Measurements from ENCODE around the gene BAG3.

Gene BAG3

GRCh38 chr10:119667562-119668328 lies 16.6 kb downstream of the BAG3 start:
- no peak for DNase-seq

GRCh38 chr10:119668461-119668860 lies 17.3 kb downstream of the BAG3 start:
- DNase-seq, result no peak

- no peak for DNase-seq
These were observed 18.2 kb downstream of the BAG3 start for GRCh38 chr10:119669331-119669730.

- DNase-seq, result no peak
These were observed 18.9 kb downstream of the BAG3 start for GRCh38 chr10:119669975-119670640.

- no peak for DNase-seq
These were observed 19.5 kb downstream of the BAG3 start for GRCh38 chr10:119670717-119671116.

GRCh38 chr10:119671381-119671780 lies 20.2 kb downstream of the BAG3 start:
- no peak for DNase-seq

GRCh38 chr10:119672291-119672690 lies 21.1 kb downstream of the BAG3 start:
- no peak for DNase-seq

GRCh38 chr10:119673271-119673670 lies 22.1 kb downstream of the BAG3 start:
- DNase-seq, result no peak

- DNase-seq, result no peak
These were observed 24.4 kb downstream of the BAG3 start for GRCh38 chr10:119675483-119676170.

GRCh38 chr10:119677126-119677525 lies 25.9 kb downstream of the BAG3 start:
- no peak for DNase-seq

- no peak for DNase-seq
These were observed 26.9 kb downstream of the BAG3 start for GRCh38 chr10:119677904-119678755.

GRCh38 chr10:119679480-119679829 lies 28.3 kb downstream of the BAG3 start:
- DNase-seq, result no peak

GRCh38 chr10:119680050-119680449 lies 28.9 kb downstream of the BAG3 start:
- DNase-seq, result no peak

- no peak for DNase-seq
These were observed 29.5 kb downstream of the BAG3 start for GRCh38 chr10:119680650-119681081.

GRCh38 chr10:119686465-119687191 lies 35.4 kb downstream of the BAG3 start:
- peak; percentile 81 for DNase-seq

- no peak for DNase-seq
These were observed 36.2 kb downstream of the BAG3 start for GRCh38 chr10:119687192-119688032.

- no peak for DNase-seq
These were observed 36.9 kb downstream of the BAG3 start for GRCh38 chr10:119688033-119688508.

- no peak for DNase-seq
These were observed 37.9 kb downstream of the BAG3 start for GRCh38 chr10:119689016-119689580.

- DNase-seq, result no peak
These were observed 40.5 kb downstream of the BAG3 start for GRCh38 chr10:119691726-119692125.

- DNase-seq, result no peak
These were observed 42.2 kb downstream of the BAG3 start for GRCh38 chr10:119693262-119693957.
